H1 (cell line): Measurements from ENCODE around the gene SGMS1. TPM values are rescaled to one million over a fixed set of nuclear protein-coding genes. Genes with fewer than 3 reads are reported as not detected.

Source experiments
- CTCF ChIA-PET: fragments of 300-600 bp; sonication (Branson Sonifier 250); formaldehyde crosslinking; loops from one replicate; lab custom pipeline; 2021; ENCODE audit not compliant: partially characterized antibody; lab: Charles Lee
- POLR2A ChIA-PET: fragments of 300-600 bp; sonication (Branson Sonifier 250); formaldehyde crosslinking; loops from one replicate; lab custom pipeline; 2021; ENCODE audit warnings: inconsistent platforms; ENCODE audit not compliant: partially characterized antibody; lab: Charles Lee
- DNase-seq, 2 experiments: peaks; one replicate each; pipeline versions ENCODE4 v3.0.0 to v3.0.0-alpha.2; 2010 to 2022; ENCODE audit warnings: low spot score in 2 of 2, low read depth in 1 of 2, mixed read lengths in 1 of 2
- FAIRE-seq: peaks from 2 replicates; lab custom pipeline; 2011; peaks lifted over from hg19 to GRCh38; lab: Jason Lieb, UNC
- H2AFZ ChIP-seq: 2 replicates; pipeline ENCODE4 v1.8.1; 2012; ENCODE audit warnings: low read length, inconsistent platforms
- H2AK5ac ChIP-seq: 2 replicates; pipeline ENCODE4 v1.6.1; 2013; ENCODE audit warnings: low read depth, low read length
- H2BK120ac ChIP-seq: replicated peaks from 2 replicates; pipeline ENCODE3; 2013; ENCODE audit warnings: low read depth, low read length, inconsistent platforms
- H2BK12ac ChIP-seq: 2 replicates; pipeline ENCODE4 v1.6.1; 2013; ENCODE audit warnings: low read depth, low read length
- H2BK15ac ChIP-seq: 2 replicates; pipeline ENCODE4 v1.6.1; 2013; ENCODE audit warnings: low read length
- H2BK20ac ChIP-seq: 2 replicates; pipeline ENCODE4 v1.6.1; 2013; ENCODE audit warnings: low read length
- H2BK5ac ChIP-seq: 2 replicates; pipeline ENCODE4 v1.6.1; 2013; ENCODE audit warnings: low read depth, low read length
- H3K14ac ChIP-seq: 2 replicates; pipeline ENCODE4 v1.6.1; 2013; ENCODE audit warnings: inconsistent platforms; ENCODE audit not compliant: insufficient read length
- H3K18ac ChIP-seq: 2 replicates; pipeline ENCODE4 v1.6.1; 2013; ENCODE audit warnings: low read length; ENCODE audit errors: extremely low read depth
- H3K23ac ChIP-seq: 2 replicates; pipeline ENCODE4 v1.6.1; 2013; ENCODE audit warnings: inconsistent platforms; ENCODE audit not compliant: insufficient read length
- H3K23me2 ChIP-seq: 2 replicates; pipeline ENCODE4 v1.6.1; 2013; ENCODE audit warnings: low read depth, low read length
- H3K27ac ChIP-seq: 2 replicates; pipeline ENCODE4 v1.6.1; 2011; ENCODE audit warnings: low read depth, low read length, inconsistent platforms
- H3K27me3 ChIP-seq, 4 experiments: replicated peaks in 1 of 4; 1 replicate in 1 of 4; 2 replicates in 3 of 4; pipeline versions ENCODE4 v1.6.1 to v1.8.1; 2011 to 2013; ENCODE audit warnings: low read length in 3 of 4, mild to moderate bottlenecking in 3 of 4, inconsistent platforms in 2 of 4, mixed read lengths in 2 of 4, moderate library complexity in 1 of 4; ENCODE audit not compliant: control insufficient read depth in 3 of 4, insufficient read depth in 3 of 4; ENCODE audit errors: extremely low read depth in 1 of 4
- H3K36me3 ChIP-seq, 4 experiments: 2 replicates each; pipeline versions ENCODE4 v1.6.1 to v1.8.1; 2011 to 2013; ENCODE audit warnings: mild to moderate bottlenecking in 4 of 4, low read length in 3 of 4, moderate library complexity in 2 of 4, control low read depth in 1 of 4, inconsistent platforms in 1 of 4; ENCODE audit not compliant: insufficient read depth in 4 of 4, control insufficient read depth in 2 of 4
- H3K4ac ChIP-seq: replicated peaks from 2 replicates; pipeline ENCODE3; 2013; ENCODE audit warnings: low read length, low read depth, mixed read lengths, inconsistent platforms; ENCODE audit not compliant: insufficient read length
- H3K4me1 ChIP-seq, 4 experiments: replicated peaks in 1 of 4; 1 replicate in 1 of 4; 2 replicates in 3 of 4; pipeline versions ENCODE4 v1.6.1 to v1.8.1; 2011 to 2013; ENCODE audit warnings: low read length in 3 of 4, inconsistent platforms in 2 of 4, mixed read lengths in 1 of 4; ENCODE audit not compliant: insufficient read depth in 4 of 4, control insufficient read depth in 3 of 4
- H3K4me2 ChIP-seq, 2 experiments: 2 replicates each; pipeline versions ENCODE4 v1.6.1 to v1.8.1; 2011 to 2013; ENCODE audit warnings: low read depth in 2 of 2, low read length in 2 of 2, control low read depth in 1 of 2, inconsistent platforms in 1 of 2, mild to moderate bottlenecking in 1 of 2; ENCODE audit not compliant: insufficient read depth in 1 of 2
- H3K4me3 ChIP-seq, 4 experiments: fragments of 200-600, 300-600 bp in 1 of 4; sonication (generic), shearing (Covaris generic), sonication (Bioruptor Twin) in 1 of 4; 2 replicates each; pipeline versions ENCODE4 v1.5.1 to v1.8.1; 2011 to 2016; ENCODE audit warnings: low read length in 4 of 4, low read depth in 3 of 4, control low read depth in 2 of 4, inconsistent platforms in 2 of 4, mild to moderate bottlenecking in 2 of 4, mixed read lengths in 1 of 4, moderate library complexity in 1 of 4; ENCODE audit not compliant: insufficient read depth in 2 of 4; ENCODE audit errors: extremely low read depth in 1 of 4
- H3K56ac ChIP-seq: replicated peaks from 2 replicates; pipeline ENCODE3; 2013; ENCODE audit warnings: low read depth, mild to moderate bottlenecking, mixed read lengths, low read length, inconsistent platforms; ENCODE audit not compliant: insufficient read length
- H3K79me1 ChIP-seq: 2 replicates; pipeline ENCODE4 v1.6.1; 2013; ENCODE audit warnings: low read depth, low read length, control low read depth
- H3K79me2 ChIP-seq, 2 experiments: 2 replicates each; pipeline versions ENCODE4 v1.6.1 to v1.8.1; 2012 to 2013; ENCODE audit warnings: low read length in 2 of 2, mild to moderate bottlenecking in 2 of 2, inconsistent platforms in 1 of 2; ENCODE audit not compliant: insufficient read depth in 2 of 2, control insufficient read depth in 1 of 2
- H3K9ac ChIP-seq, 4 experiments: replicated peaks in 1 of 4; 1 replicate in 1 of 4; 2 replicates in 3 of 4; pipeline versions ENCODE4 v1.6.1 to v1.8.1; 2011 to 2013; ENCODE audit warnings: low read depth in 3 of 4, low read length in 3 of 4, control low read depth in 2 of 4, mild to moderate bottlenecking in 2 of 4, moderate library complexity in 2 of 4, inconsistent platforms in 1 of 4; ENCODE audit errors: extremely low read depth in 1 of 4
- H3K9me3 ChIP-seq, 2 experiments: 2 replicates each; pipeline versions ENCODE4 v1.6.1 to v1.8.1; 2012 to 2013; ENCODE audit warnings: mild to moderate bottlenecking in 2 of 2, moderate library complexity in 2 of 2, control low read depth in 1 of 2, inconsistent platforms in 1 of 2, low read depth in 1 of 2, low read length in 1 of 2, mixed read lengths in 1 of 2; ENCODE audit not compliant: insufficient read depth in 2 of 2
- H4K20me1 ChIP-seq, 2 experiments: replicated peaks in 1 of 2; 2 replicates each; pipeline versions ENCODE3 to v1.8.1; 2011 to 2013; ENCODE audit warnings: inconsistent platforms in 2 of 2, low read length in 2 of 2, mild to moderate bottlenecking in 1 of 2; ENCODE audit not compliant: insufficient read depth in 2 of 2, control insufficient read depth in 1 of 2
- H4K5ac ChIP-seq: 2 replicates; pipeline ENCODE4 v1.6.1; 2013; ENCODE audit warnings: low read length, low read depth, mixed read lengths, inconsistent platforms; ENCODE audit not compliant: insufficient read length
- H4K8ac ChIP-seq: 2 replicates; pipeline ENCODE4 v1.8.0; 2013; ENCODE audit warnings: mild to moderate bottlenecking, moderate library complexity, low read length, inconsistent platforms; ENCODE audit not compliant: insufficient read depth; ENCODE audit errors: extremely low read depth
- H4K91ac ChIP-seq: replicated peaks from 2 replicates; pipeline ENCODE3; 2013; ENCODE audit warnings: low read length, mixed read lengths, inconsistent platforms; ENCODE audit not compliant: insufficient read length
- E2F6 ChIP-seq: IDR thresholded peaks from 2 replicates; pipeline ENCODE4 v1.6.1; 2012; ENCODE audit warnings: inconsistent platforms
- KDM5A ChIP-seq: fragments of 200-600 bp; IDR thresholded peaks from 2 replicates; pipeline ENCODE4 v1.7.1; 2012; ENCODE audit warnings: mild to moderate bottlenecking, low read length, inconsistent platforms, mixed read lengths
- POLR2AphosphoS5 ChIP-seq: IDR thresholded peaks from 2 replicates; pipeline ENCODE4 v1.6.1; 2011; ENCODE audit warnings: low read depth, low read length
- RNF2 ChIP-seq: fragments of 200-900, 300-1000 bp; sonication (generic); IDR thresholded peaks from 2 replicates; pipeline ENCODE4 v1.7.1; 2016; ENCODE audit warnings: borderline replicate concordance, low read depth, mild to moderate bottlenecking, antibody characterized with exemption, low read length; ENCODE audit not compliant: poor library complexity, severe bottlenecking; ENCODE audit errors: missing control alignments
- RXRA ChIP-seq: IDR thresholded peaks from 2 replicates; pipeline ENCODE4 v1.6.1; 2011; ENCODE audit warnings: low read depth, mild to moderate bottlenecking, low read length, moderate library complexity; ENCODE audit not compliant: insufficient read depth
- SIX5 ChIP-seq: IDR thresholded peaks from 2 replicates; pipeline ENCODE4 v1.6.1; 2011; ENCODE audit warnings: mild to moderate bottlenecking, low read depth, low read length
- SP4 ChIP-seq: IDR thresholded peaks from 2 replicates; pipeline ENCODE4 v1.6.1; 2012; ENCODE audit warnings: low read length, inconsistent platforms
- TAF7 ChIP-seq: optimal IDR thresholded peaks from 2 replicates; pipeline ENCODE3; 2011; ENCODE audit warnings: low read depth, mild to moderate bottlenecking, inconsistent platforms, low read length, moderate library complexity, borderline replicate concordance
- USF2 ChIP-seq: IDR thresholded peaks from 2 replicates; pipeline ENCODE4 v1.6.1; 2011; ENCODE audit warnings: low read length, improper control_type of control experiment
- WGBS, 2 experiments: shearing (Covaris generic) in 1 of 2; methylation state at CpG; one replicate each; pipeline versions ENCODE4 v1.1.6 to v1.1.7; 2013 to 2015; ENCODE audit warnings: low lambda C conversion rate in 2 of 2, mixed read lengths in 2 of 2, inconsistent platforms in 1 of 2, low coverage in 1 of 2, missing lambda C conversion rate in 1 of 2; ENCODE audit not compliant: insufficient replicate concordance in 2 of 2, insufficient coverage in 1 of 2, insufficient read length in 1 of 2; ENCODE audit errors: extremely low coverage in 1 of 2, missing lambda C conversion rate in 1 of 2; 5-methylcytosine and 5-hydroxymethylcytosine counted together
- polyA plus RNA-seq, 7 experiments: library from polyadenylated mRNA; depleted of rRNA in 3 of 7; stranded (reverse) in 5 of 7; unstranded in 2 of 7; fragments of >200 nt in 5 of 7; fragments of 200-250 nt in 2 of 7; gene quantifications; 1 replicate in 5 of 7; 2 replicates in 1 of 7; 4 replicates in 1 of 7; pipeline versions ENCODE4 v1.2.1 to v1.2.3, GENCODE V29; 2011 to 2013; ENCODE audit warnings: missing spikeins in 2 of 7, mixed read lengths in 2 of 7
- total RNA-seq: library from RNA; stranded (reverse); fragmentation: NEBNext Ultra II Directional; extraction: Animal tissue kit (Norgen Biotek cat#: 25700); gene quantifications from 2 replicates; pipeline ENCODE4 v1.2.1, GENCODE V29; 2021
- TF ChIP-seq, protein P1 (sequence below): IDR thresholded peaks from 2 replicates; pipeline ENCODE4 v1.6.1; 2011; ENCODE audit warnings: low read depth, mild to moderate bottlenecking, low read length; ENCODE audit not compliant: insufficient read depth
- TF ChIP-seq, protein P2 (sequence below): IDR thresholded peaks from 2 replicates; pipeline ENCODE4 v1.6.1; 2012; ENCODE audit warnings: inconsistent platforms

SGMS1 gene
- total and polyA plus RNA-seq, 2 of the 8 experiments (the other 6 are each of a cell fraction or from before 2014, with no cell fraction given) = 6.0 to 15.6 TPM

DNA sequence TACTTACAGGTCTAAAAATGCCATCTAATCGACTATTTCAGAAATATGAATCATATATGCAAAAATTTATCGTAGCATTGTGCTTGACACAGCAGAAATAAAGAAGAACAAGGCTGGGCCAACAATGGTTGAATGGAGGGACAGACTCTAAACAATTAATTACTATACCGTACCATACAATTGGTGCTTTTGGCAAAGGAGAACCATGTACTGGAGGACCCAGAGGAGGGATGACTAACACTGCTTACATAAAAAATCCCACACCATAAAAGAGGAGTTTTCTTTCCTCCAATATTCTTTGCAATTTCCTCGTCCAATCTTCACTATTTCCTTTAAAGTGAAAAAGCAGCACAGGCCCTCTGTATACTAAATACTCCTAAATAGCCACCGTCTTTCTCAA, 94.1 kb downstream of the SGMS1 start:
- Histone ChIP-seq H3K56ac (no peak overlapping the region), H2BK120ac (no peak overlapping the region), H3K79me1 (no peaks in the 10 kb centered on the region; the same call in 1 of the 2 replicates), H2BK15ac (no peak overlapping the region), H3K23me2 (no peaks in the 10 kb centered on the region), H3K23ac (no peak overlapping the region), H3K79me2 (0 out of 4 replicates have a peak, but pooled peaks cover 0 to 3% of the 10 kb centered on the region in 2 experiments), H4K20me1 (peaks cover 0 to 1% of the 10 kb centered on the region in 2 experiments), H3K14ac (no peak overlapping the region), H3K9me3 (no peaks in the 10 kb centered on the region), H2AK5ac (no peak overlapping the region), H4K91ac (no peak overlapping the region), H2AFZ (no peak overlapping the region), H3K4me2 (no peak overlapping the region), H3K9ac (no peak overlapping the region), H2BK12ac (no peak overlapping the region), H4K5ac (no peak overlapping the region), H2BK20ac (no peak overlapping the region), H3K36me3 (no peaks in the 10 kb centered on the region), H3K27me3 (no peaks in the 10 kb centered on the region), H3K4ac (no peak overlapping the region), H3K18ac (no peak overlapping the region), H2BK5ac (no peak overlapping the region), H3K4me3 (no peak overlapping the region), H3K4me1 (peaks cover 0 to 8% (median 0%) of the 10 kb centered on the region in 4 experiments; a peak in 2 of 7 replicates), H4K8ac (no peak overlapping the region), H3K27ac (no peak overlapping the region)
- CTCF ChIA-PET = no interaction called here
- WGBS, 2 experiments = 90% methylated on average over 5 of the region's 5 CpGs; no CpG with 5 or more reads in 1 of the 2 experiments
- POLR2A ChIA-PET = interaction anchor here (1.5 kb wide), 1 partner anchor 210 kb away, joined by 3 read pairs; the partner anchor contains the start of gene ASAH2B
- FAIRE-seq (no peak), DNase-seq (no peak)
- TF ChIP-seq, protein P1, sequence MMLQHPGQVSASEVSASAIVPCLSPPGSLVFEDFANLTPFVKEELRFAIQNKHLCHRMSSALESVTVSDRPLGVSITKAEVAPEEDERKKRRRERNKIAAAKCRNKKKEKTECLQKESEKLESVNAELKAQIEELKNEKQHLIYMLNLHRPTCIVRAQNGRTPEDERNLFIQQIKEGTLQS = no peak
- TF ChIP-seq E2F6 (no peak), RNF2 (no peak), USF2 (no peak), POLR2AphosphoS5 (no peak), RXRA (no peak), KDM5A (no peak), TAF7 (no peak), SIX5 (no peak), SP4 (no peak)
- TF ChIP-seq, protein P2, sequence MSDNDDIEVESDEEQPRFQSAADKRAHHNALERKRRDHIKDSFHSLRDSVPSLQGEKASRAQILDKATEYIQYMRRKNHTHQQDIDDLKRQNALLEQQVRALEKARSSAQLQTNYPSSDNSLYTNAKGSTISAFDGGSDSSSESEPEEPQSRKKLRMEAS = no peak
